Brain microvascular endothelial cell (primary cell): Measurements from ENCODE around the gene GRID1.

Experiments
- DNase-seq: peaks from one replicate; pipeline ENCODE4 v3.0.0-alpha.2; 2020
- H3K27ac ChIP-seq: fragments of 250-450 bp; sonication (Bioruptor Pico); 2 replicates; pipeline ENCODE4 v1.5.1; 2020; ENCODE audit warnings: mild to moderate bottlenecking, moderate library complexity
- H3K27me3 ChIP-seq: fragments of 250-450 bp; sonication (Bioruptor Pico); replicated peaks from 2 replicates; pipeline ENCODE4 v1.5.1; 2020; ENCODE audit warnings: mild to moderate bottlenecking
- H3K36me3 ChIP-seq: fragments of 250-450 bp; sonication (Bioruptor Pico); replicated peaks from 2 replicates; pipeline ENCODE4 v1.5.1; 2020; ENCODE audit warnings: mild to moderate bottlenecking
- H3K4me3 ChIP-seq: 2 replicates; pipeline ENCODE4 v1.5.1; 2011; ENCODE audit warnings: low read depth, mild to moderate bottlenecking, control low read depth, low read length, moderate library complexity
- in situ Hi-C: cut with HindIII; loops from 2 replicates; pipeline ENCODE4 v1.10.0; 2017; ENCODE audit warnings: low sequenced_read_pairs, low pct_ligation_motif_present
- TF ChIP-seq, protein P1 (sequence below): IDR thresholded peaks from 2 replicates; pipeline ENCODE4 v1.5.1; 2011; ENCODE audit warnings: low read depth, mild to moderate bottlenecking, moderate library complexity, low read length, control low read depth, inconsistent platforms; ENCODE audit errors: missing control alignments

The GRID1 gene

GRCh38 chr10:86366033-86366901 is at the start of gene GRID1:
TSS of gene GRID1 (minus strand) at chr10:86366795.
- H3K36me3 ChIP-seq: no peaks in the 10 kb centered on the region
- H3K27ac ChIP-seq: no peak within 1 kb of the TSS
- H3K27me3 ChIP-seq: peaks cover 62% of the 10 kb centered on the region
- in situ Hi-C loops: no loop called here
- DNase-seq: no peak
- TF ChIP-seq, protein P1, sequence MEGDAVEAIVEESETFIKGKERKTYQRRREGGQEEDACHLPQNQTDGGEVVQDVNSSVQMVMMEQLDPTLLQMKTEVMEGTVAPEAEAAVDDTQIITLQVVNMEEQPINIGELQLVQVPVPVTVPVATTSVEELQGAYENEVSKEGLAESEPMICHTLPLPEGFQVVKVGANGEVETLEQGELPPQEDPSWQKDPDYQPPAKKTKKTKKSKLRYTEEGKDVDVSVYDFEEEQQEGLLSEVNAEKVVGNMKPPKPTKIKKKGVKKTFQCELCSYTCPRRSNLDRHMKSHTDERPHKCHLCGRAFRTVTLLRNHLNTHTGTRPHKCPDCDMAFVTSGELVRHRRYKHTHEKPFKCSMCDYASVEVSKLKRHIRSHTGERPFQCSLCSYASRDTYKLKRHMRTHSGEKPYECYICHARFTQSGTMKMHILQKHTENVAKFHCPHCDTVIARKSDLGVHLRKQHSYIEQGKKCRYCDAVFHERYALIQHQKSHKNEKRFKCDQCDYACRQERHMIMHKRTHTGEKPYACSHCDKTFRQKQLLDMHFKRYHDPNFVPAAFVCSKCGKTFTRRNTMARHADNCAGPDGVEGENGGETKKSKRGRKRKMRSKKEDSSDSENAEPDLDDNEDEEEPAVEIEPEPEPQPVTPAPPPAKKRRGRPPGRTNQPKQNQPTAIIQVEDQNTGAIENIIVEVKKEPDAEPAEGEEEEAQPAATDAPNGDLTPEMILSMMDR: no peak
- peak within 1 kb of the TSS; percentile 20 for H3K4me3 ChIP-seq

- no peak overlapping the region for H3K27ac ChIP-seq
- no peaks in the 10 kb centered on the region for H3K36me3 ChIP-seq
- no peak overlapping the region for H3K4me3 ChIP-seq
- no peak for DNase-seq
- in situ Hi-C loops: no loop called here
- TF ChIP-seq, protein P1: no peak
- no peaks in the 10 kb centered on the region for H3K27me3 ChIP-seq
Measured at GRCh38 chr10:86415583-86415982, 49.0 kb upstream of the GRID1 start.

GRCh38 chr10:86415116-86415515 is 48.5 kb upstream of the GRID1 start:
- TF ChIP-seq, protein P1: no peak
- in situ Hi-C loops: no loop called here
- Histone ChIP-seq H3K27ac (no peak overlapping the region), H3K36me3 (no peaks in the 10 kb centered on the region), H3K27me3 (no peaks in the 10 kb centered on the region), H3K4me3 (no peak overlapping the region)
- DNase-seq: no peak

DNA sequence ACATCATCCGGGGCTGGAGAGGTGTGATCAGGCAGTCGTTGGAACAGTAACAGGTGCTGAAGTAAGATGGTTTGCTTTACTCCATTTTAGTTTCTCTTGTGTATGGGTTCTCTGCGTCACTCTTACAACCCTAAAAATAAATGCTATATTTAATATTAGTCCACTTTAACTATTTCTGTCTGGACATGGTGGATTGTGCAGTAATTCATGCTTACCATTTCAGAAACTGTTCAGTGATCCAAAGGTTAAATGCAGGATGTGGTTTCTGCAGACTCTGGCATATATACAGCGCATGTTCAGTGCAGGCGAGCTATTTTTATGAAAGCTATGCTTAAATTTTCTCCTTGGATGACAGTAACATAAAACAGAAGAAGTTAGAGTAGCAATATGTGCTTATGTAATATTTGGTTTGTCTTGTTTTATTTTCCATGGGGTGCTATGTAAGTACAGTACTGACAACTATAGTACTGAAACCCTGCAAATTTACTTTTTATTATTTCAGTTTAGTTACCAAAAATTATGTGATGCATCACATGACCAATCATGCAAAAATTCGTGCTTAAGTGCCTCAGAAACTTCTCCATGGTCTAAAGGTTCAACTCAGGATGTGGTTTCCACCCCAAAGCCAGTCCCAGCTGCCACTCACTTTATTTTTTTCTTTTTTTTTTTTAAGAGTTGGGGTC is 46.6 kb upstream of the GRID1 start:
- H3K4me3 ChIP-seq: no peak overlapping the region
- TF ChIP-seq, protein P1: no peak
- H3K27me3 ChIP-seq: no peaks in the 10 kb centered on the region
- DNase-seq: peak; percentile 29
- no peaks in the 10 kb centered on the region for H3K36me3 ChIP-seq
- in situ Hi-C loops: no loop called here
- no peak overlapping the region for H3K27ac ChIP-seq

DNA sequence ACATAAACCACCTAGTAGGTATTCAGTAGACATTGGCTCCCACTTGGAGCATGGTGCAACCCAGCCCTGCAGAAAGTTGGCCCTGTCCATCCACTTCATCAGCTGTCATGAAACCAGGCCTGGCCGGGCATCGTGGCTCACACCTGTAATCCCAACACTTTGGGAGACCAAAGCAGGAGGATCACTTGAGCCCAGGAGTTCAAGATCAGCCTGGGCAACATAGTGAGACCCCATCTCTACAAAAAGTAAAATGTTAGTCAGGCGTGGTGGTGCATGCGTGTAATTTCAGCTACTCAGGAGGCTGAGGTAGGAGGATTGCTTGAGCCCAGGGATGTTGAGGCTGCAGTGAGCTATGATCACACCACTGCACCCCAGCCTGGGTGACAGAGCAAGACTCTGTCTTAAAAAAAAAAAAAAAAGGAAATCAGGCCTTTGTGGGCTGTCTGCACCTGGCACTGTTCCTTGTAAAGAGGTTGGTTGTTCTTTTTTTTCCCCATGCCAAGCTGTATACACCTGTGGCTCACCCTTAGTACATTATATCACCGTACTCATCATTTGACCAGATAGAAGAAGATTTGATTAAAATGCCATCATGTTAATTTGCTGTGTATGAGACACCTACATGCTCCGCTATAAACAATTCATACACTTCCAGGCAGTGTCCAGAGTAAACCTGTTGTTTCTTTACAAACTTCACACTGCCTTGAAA is 45.4 kb upstream of the GRID1 start:
- Histone ChIP-seq H3K27me3 (no peaks in the 10 kb centered on the region), H3K27ac (peak overlapping the region; percentile 89), H3K36me3 (no peaks in the 10 kb centered on the region), H3K4me3 (no peak overlapping the region)
- TF ChIP-seq, protein P1: no peak
- in situ Hi-C loops: no loop called here
- no peak for DNase-seq
